ENCODE data around the gene NFKBIL1. TPM values are rescaled to one million over a fixed set of nuclear protein-coding genes. Genes with fewer than 3 reads are reported as not detected.

NFKBIL1 gene
- total and polyA plus RNA-seq, 9 of the 15 experiments (the other 6 are each of a cell fraction or from before 2014, with no cell fraction given): 0.49 to 33.1 (median 7.6) TPM

- TF ChIP-seq FOXA1 (IDR thresholded peaks at IDR 0.05; ENCODE audit: borderline replicate concordance) (no peak), ZNF507 (tag; conservative IDR thresholded peaks at IDR 0.05) (no peak), CBX5 (IDR thresholded peaks at IDR 0.05; ENCODE audit: borderline replicate concordance, low read depth) (no peak), TEAD2 (tag; IDR thresholded peaks at IDR 0.05) (no peak), DNMT1 (IDR thresholded peaks at IDR 0.05) (peak; percentile 16; the same call in 1 of the 2 replicates), TAF7 (tag; IDR thresholded peaks at IDR 0.05) (no peak), JUN (IDR thresholded peaks at IDR 0.05; ENCODE audit: borderline replicate concordance, low read depth, low read length) (peak; percentile 32; the same call in 1 of the 2 replicates), JUN (CRISPR knock-in tag; IDR thresholded peaks at IDR 0.05; ENCODE audit: borderline replicate concordance) (no peak; the same call in 1 of the 2 replicates), DDX20 (tag; IDR thresholded peaks at IDR 0.05; ENCODE audit: low read depth) (no peak), SNAPC5 (CRISPR knock-in tag; IDR thresholded peaks at IDR 0.05) (no peak), REST (IDR thresholded peaks at IDR 0.05; ENCODE audit: borderline replicate concordance) (peak; percentile 92), REST (CRISPR knock-in tag; IDR thresholded peaks at IDR 0.05; ENCODE audit: low read depth) (no peak), ZNF592 (IDR thresholded peaks at IDR 0.05) (no peak), KHSRP (IDR thresholded peaks at IDR 0.05) (no peak), TCFL5 (CRISPR knock-in tag; conservative IDR thresholded peaks at IDR 0.05) (no peak), ARNT (IDR thresholded peaks at IDR 0.05) (no peak), HEY1 (CRISPR knock-in tag; IDR thresholded peaks at IDR 0.05; ENCODE audit: borderline replicate concordance) (no peak), IFI16 (CRISPR knock-in tag; IDR thresholded peaks at IDR 0.05) (no peak)
Measured at GRCh38 chr6:31546339-31546957, 960 bp upstream of the NFKBIL1 start, which contains the start of gene ATP6V1G2 (continued).
